GM19351 (cell line): ENCODE data around the gene RSKR.
"Not testable (repeated sequence)": the region's sequence is repeated elsewhere in the genome, so short reads cannot be mapped to it uniquely, and the experiment has no call there.

Experiments
- ATAC-seq: cut with Tn5 transposase; IDR thresholded peaks from one replicate; pipeline ENCODE4 v1.9.1; 2021; ENCODE audit warnings: mild to moderate bottlenecking, moderate library complexity; ENCODE audit not compliant: unreplicated experiment

RSKR gene

DNA sequence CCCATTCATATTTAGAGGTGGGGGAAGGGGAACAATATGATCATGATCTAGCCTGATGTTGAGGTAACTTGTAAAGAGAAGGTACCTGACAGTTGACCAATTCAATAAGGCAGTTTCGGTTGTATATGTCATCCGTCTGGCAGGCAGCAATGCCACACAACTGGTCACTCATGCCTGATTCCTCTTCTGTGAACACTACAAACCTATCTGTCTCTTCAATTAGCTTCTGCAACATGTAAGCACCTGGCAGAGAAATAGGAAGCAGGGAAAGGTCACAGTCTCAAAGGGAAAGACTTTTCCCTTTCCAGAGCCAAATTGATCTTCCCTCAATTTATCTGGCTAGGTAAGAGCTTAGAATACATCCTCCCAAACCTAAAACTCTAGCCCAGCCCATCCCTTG lies 10.2 kb upstream of the RSKR start:
- ATAC-seq, result no peak

DNA sequence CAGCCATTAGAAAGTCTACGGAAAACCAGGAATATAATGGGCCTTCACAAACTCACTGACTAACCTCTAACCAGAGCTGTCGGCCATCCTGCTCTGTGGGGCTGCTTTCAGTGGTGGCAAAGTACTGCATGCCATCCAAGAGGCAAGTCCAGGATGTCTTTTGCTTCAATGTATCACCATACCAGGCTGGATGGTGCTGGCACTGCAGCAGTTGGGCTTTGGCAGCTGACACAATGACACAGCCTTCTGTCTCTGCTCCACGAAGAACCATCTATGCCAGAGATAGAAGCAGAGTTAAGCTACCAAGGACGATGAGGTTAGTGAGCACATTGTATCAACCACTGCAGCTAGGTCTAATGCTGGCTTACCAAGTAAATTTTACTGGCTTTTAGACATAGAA lies 9.7 kb upstream of the RSKR start:
- ATAC-seq, result no peak

DNA sequence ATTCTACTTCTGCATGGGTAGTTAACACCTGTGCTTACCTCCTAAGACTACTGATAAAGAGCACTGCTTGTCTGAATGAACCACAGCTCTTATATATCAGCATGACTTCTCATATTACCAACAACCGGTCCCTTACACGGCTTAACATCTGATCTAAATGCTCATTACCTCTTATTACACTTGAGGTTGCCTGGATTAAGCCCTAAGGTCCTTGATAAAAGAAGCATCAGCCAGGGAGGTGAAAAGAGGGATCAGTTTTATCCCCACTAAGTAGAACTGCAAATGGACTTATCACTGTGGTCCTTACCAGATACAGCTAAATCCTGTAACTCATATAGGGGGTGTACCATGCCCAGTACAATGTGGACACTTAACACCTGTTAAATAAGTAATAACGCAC lies 8.2 kb upstream of the RSKR start:
- ATAC-seq, result no peak

DNA sequence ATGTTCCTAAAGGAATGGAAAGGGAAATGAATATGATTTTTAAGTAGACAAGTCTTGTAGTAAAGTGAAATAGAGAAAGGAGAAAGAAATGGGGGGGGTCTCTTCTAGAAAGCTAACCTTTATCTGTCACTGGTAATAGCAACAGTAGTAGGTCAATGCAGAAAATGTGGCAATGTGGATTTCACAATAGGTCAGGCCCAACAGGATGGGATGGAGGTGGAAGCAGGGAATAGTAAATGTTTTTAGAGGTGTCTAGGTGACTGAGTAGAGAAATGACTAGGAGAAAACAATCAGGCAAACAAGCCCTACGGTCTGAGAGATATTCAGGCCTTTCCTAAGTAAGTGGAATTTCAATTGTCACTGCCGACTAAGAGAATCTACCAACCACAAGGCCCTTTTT lies 6.0 kb upstream of the RSKR start:
- ATAC-seq, result no peak

DNA sequence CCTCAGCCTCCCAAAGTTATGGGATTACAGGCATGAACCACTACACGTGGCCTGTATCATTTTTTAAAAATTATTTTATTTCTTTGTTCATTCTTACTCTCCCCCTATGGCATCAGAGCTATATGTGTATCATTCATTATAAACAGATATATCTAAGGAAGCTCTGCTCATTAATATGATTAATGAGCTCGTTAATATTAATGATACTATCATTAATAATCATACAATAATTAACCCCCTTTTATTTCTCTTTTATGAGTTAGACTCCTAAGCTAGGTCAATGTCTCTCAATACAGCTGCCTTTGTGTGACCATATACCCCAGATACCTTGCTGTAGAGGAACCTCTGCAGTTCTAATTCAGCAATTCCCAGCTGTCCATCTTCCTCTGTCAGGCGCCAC lies 4.5 kb upstream of the RSKR start:
- no peak for ATAC-seq

DNA sequence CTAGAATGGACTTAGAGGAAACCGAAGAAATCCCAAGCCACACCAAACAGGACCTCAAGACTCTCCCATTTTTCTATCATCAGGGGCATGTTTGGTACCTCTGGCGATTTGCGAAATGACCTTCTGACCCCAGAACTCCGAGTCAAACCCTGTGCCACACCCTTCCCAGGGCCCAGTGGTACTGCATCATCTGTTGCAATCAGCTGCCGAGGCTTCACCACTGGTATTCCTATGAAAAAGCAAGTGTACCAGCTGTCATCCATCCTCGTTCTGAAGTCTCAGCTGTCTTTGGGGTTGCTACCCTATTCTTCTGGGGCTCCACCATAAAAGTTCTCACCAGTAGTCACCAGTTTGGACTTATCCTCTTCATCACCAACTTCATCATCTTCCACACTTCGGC lies 2.3 kb upstream of the RSKR start:
- no peak for ATAC-seq

DNA sequence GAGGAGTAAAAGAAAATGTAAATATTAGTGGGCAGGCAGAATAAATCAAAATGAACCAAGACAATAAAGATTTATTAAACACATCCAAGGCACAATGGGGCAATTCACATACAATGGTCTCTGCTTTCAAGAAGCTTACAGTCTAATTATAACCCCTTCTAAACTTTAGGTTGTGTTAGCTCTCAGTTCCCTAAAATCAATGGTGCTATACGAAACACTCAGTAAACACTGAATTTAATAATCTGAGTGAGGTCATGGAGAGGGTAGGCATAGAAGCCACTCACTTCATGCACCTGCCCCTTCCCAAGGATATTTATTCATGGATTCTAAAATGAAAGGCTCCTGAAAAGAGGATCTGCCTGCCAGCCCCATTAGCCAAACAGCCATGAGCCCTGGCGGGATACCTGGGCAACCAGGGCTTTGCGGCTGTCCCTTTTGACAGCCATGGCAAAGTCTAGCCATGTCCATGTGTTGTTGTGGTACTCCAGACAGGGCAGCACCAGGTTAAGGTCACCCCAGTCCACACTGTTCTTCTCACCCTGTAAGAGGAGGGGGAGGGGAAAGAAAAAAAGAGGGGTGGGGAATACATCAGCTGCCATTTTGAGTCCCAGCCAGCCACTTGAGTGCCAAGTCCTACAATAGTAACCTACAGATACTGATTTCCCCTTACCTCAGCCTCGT lies 1.4 kb upstream of the RSKR start:
- ATAC-seq, result no peak

DNA sequence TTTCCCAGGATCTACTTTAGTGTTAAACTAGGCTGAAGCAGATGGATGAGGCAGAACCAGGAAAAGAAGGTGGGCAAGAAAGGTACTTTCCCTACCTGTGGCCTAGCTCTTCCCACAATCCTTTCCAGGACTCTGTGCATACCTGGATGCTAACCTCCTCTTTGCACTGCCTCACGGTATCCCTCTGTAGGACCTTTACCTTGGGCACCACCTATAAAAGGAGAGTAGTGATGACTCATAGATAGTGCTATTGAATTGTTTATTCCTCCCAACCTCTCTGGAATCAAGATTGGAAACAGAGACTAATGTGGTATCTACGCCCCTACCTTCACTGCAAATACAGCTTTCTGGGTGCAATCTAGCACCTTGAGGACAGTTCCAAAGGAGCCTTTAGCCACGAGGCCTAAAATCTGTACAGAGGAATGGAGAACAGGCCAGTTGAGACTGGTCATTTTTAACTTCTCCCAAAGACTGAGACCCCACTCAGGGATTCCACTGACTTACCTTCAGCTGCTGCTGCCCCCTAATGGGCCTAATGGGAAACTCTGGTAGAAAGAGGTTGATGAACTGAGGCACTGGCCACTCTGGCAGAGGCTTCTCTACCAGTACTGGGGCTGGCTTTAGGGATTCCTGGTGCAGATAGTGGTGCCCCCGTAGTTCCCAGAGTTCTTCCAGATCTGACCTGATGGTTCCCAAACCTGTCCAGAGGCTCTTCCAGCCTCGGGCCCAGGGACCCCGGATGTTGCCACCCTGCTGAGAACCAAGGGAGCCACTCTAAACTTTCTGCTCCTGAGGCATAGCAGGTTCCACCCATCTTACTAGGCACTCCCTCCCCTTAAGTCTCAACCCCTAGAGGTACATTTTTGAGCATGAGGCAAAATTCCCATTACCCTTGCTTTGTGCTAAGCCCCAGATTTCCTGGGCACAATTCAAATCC lies 781 bp downstream of the RSKR start:
- ATAC-seq, result no peak

DNA sequence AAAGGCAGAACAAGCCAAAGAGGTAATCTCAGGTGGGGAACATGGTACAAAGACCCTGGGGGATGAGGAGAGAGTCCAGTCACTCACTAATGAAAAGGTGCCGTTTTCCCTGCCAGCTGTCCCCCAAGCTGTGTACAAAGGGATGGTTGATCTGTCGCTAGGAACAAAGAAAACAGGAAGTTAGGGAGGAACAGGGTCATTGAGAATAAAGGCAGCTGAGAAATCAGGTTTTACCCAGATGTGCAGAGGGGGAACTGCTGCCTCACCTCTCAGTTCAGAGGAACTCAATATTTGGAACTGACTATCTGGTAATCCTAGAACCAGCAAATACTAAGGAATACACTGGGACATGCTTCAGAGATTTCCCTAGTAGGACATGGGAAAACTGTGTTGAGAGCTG lies 1.5 kb downstream of the RSKR start:
- no peak for ATAC-seq

DNA sequence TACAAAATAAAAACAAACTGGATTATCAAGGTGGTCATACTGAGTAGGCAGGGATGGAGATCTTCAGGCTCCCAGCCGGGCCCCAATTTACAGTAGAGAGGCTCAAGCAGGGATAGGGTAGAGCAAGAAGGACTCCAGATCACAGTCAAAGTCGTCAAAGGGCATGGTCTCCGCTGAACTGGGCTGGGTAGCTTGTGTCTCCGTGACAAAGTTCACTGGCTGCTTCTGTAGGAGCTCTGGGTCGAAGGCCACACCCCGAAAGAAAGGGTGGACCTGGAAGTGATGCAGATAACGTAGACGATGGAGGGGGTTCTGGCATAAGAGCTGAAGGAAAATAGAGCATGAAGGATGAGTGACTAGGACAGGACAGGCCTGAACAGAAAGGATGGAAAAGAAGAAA lies 3.6 kb downstream of the RSKR start:
- no peak for ATAC-seq

DNA sequence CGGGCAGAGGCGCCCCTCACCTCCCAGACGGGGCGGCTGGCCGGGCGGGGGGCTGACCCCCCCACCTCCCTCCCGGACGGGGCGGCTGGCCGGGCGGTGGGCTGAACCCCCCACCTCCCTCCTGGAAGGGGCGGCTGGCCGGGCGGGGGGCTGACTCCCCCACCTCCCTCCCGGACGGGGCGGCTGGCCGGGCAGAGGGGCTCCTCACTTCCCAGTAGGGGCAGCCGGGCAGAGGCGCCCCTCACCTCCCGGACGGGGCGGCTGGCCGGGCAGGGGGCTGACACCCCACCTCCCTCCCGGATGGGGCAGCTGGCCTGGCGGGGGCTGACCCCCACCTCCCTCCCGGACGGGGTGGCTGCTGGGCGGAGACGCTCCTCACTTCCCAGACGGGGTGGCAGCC lies 10.0 kb downstream of the RSKR start:
- ATAC-seq, result not testable (repeated sequence)

DNA sequence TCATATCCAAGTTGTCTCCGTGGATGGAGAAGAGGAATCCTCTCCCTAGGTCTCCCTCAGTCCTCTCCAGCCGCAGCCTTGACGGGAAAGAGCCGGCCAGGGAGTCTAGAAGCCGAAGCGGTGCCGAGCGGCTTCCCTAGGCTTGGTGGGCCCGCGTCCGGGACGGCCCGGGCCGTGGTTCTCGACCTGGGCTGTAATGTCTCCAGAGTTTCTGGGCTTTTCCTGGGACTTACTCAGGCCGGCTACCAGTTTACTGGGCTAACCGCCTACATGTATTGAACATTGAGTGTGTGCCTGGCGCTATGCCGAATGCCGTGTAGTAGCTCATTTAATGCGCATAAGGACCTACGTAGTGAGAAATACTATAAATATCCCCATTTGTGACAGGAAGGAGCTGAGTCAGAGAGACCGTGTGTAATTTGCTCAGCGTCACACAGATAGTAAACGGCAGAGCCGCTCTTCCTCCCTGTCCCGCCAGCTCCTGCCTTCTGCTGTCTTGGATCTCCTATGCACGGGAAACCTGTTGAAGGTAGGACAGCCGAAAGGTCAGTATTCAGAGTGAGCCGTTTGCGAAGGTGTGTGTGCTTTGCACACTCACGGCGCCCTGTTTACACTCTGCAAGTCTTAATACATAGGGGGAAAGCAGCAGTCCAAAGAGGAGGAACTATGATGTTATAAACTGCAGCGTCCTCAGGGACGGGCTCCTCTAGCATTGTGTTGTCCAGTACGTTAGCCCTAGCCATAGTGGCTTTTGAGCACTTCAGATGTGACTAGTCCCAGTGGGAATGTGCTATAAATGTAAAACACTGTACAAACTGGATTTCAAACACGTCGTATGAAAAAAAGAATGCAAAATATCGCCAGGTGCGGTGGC lies 14.4 kb downstream of the RSKR start:
- ATAC-seq, result peak; percentile 58

DNA sequence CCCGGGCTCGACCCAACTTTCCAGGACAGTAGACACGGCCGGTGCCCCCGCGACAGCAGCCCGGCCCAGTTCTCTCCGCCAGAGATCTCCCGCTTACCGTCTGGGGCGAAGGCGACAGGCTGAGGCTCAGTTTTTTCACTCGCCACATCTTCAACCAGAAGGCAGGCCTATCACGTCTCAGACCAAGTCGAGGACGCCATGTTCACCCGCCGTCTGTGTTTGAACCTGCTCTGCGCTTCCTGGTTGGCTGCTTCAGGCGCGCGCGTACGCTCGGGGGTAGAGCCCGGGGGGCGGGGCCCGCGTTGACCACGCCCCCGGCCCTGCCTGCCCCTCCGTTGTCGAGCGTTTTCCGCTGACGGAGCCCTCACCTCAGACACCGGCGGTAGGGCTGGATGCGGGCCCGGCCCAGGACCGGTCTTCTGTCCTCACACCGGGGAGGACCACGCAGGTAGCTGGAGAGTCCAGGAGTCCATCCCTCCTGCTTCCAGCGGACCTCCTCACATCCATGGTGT lies 15.1 kb downstream of the RSKR start, which contains the start of gene SPAG5:
SPAG5 (minus strand) TSS at position 227 of the 512 bp plus-strand sequence; CDS start at position 148, 79 bp downstream.
- ATAC-seq, result peak; percentile 75

DNA sequence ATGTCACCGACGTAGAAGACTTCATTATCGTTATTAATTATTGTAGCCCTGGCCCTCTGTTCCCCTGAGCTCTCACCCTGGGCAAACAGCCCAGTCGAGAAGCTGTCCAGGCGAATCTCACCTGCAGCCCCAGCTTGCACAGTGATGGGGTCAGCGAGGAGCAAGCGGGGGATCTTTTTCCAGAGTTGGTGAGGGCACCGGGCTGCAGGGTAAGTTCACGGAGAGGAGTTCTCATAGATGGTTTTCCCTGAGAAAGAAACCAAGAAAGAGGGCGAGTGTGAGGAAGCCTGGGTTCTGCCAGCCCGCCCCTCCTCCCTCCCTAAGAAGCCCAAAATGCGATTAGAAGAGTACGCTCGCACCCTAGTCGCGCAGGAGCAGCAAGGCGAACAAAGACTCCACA lies 15.6 kb downstream of the RSKR start:
- ATAC-seq, result peak; percentile 12

DNA sequence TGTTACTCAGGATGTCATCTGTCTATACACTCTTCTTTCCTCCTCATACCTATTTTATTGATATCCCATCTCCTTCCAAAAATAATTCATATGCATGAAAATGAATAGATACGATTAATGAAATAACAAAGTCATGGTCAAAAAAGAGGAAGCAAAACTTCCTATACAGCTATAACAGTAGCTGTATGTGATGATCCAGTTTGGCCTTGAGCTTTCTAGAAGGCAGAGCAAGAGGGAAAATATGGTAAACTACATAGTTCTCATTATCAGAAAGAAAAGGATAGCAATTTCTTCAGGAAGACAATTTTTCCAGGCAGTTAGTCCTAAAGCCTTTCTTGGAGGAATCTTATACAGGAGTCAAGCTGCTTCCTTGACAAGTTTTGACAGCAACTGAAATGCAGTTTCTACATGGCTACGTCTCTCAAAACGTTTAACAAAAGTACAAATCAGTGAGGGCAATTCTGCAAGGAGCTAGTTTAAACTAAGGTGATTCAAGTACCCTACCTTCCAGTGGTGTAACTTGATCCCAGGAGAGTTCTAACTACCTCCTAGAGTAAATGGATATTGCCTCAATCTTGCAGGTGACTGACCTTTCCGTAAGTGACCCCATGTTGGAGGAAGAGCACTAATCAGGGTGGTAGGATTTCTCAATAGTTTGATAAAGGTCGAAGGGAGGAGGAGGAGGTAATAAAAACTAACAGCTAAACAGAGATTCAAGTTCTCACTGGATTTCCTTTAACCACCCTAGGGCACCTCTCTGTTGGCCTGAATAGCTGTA lies 16.2 kb downstream of the RSKR start:
- ATAC-seq, result no peak

DNA sequence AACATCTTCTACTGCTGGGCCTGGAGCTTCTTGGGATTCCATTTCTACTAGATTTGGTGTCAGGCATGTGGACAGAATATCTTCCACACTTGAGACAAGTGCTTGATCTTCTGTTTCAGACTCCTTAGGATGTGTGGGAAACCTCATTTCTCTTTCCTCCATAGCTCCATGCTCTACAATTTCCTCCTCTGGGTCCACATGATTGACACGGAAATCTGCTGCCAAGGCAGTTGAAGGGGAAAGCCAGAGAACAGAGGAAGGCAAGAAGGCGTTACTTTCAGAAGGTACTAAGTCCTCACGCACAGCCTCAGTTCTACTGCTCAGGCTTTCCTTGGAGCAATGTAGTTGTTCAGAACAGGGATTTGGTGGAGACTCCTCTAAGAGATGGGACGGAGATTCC lies 21.7 kb downstream of the RSKR start:
- ATAC-seq, result no peak

DNA sequence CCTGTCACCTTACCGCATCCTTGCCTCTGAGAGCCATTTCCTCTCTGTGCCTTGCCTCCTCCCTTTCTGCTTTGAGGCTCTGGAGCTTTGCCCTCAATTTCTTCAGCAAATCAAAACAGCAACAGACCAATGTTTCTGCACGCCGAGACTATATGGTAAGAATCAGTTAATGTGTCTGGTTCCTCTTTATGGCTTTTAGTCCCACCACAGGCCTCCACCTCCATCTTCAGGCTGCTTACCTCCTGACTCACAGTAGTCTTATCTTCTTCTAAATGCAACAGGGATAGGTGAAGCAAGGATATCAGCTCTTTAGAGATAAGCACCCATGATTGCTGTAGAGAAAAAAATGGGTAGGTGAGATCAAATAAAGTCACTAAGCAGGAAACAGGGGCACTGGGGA lies 28.1 kb downstream of the RSKR start:
- ATAC-seq, result no peak

DNA sequence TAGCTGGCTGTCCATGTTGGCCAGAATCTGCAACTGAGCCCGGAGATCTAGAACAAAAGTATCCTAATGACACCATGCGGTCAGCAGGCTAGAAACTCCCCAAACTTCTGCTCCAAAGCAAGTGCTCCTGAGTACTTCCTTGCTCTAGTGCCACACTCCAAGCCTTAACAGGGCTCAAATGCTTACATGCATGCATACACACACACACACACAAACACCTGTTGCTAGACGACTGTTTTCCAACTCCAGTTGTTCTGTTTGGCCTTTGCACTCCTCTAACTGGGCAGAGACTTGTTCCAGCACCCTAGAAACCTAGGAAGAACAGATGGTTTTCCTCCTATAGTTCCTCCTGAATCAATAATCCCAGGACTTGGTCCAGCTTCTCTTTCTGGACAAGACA lies 29.6 kb downstream of the RSKR start:
- no peak for ATAC-seq

DNA sequence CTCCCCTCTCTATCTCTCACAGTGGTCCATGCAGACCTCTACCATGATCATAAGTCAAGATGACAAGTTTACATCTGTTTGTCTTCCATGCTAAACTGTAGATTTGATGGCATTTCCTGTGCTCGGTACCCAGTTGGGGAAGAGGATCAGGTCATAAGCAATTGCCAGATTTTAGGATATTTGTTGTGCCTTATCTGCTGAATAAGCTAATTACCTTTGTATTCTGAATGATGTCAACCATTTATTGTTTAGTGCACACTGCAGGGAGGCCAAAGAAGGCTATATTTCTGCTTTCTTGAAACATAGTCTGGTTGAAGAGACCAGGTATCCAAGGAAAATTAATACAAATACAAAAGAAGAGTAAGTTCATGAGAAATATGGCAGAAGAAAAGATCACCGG lies 31.5 kb downstream of the RSKR start:
- ATAC-seq, result no peak

DNA sequence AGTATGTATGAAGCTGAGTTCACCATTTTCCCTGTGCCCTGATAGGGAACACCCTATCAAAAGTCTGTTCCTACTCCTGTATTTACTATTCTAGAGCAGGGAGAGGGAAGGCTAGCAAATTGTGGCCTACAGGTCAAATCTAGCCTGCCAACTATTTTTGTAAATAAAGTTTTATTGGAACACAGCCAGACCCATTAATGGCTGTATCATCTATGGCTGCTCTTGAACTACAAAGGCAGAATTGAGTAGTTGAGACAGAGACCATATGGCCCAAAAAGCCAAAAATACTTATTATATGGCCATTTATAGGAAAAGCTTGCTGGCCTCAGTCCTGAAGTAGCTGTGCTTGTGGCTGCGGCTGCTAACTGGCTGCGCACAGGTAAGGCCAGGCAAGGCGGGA lies 33.0 kb downstream of the RSKR start:
- no peak for ATAC-seq
